Diencephalon (tissue), 1 donor: ENCODE data around the gene CAPG. TPM values are rescaled to one million over a fixed set of nuclear protein-coding genes. Genes with fewer than 3 reads are reported as not detected.

Experiments
- small RNA-seq: library from RNA; depleted of rRNA; stranded (forward); fragments of <200 nt; gene quantifications from one replicate; pipeline ENCODE3, GENCODE V24; 2014
- total RNA-seq: library from RNA; depleted of rRNA; stranded (reverse); fragments of >200 nt; gene quantifications from one replicate; pipeline ENCODE4 v1.2.3, GENCODE V29; 2014

CAPG gene
- 9.0 TPM for total RNA-seq

GRCh38 chr2:85409845-85410583, at the start of gene CAPG:
TSS of gene CAPG (minus strand) at chr2:85410366. CDS start at chr2:85402145, 8,221 bp downstream.

DNA sequence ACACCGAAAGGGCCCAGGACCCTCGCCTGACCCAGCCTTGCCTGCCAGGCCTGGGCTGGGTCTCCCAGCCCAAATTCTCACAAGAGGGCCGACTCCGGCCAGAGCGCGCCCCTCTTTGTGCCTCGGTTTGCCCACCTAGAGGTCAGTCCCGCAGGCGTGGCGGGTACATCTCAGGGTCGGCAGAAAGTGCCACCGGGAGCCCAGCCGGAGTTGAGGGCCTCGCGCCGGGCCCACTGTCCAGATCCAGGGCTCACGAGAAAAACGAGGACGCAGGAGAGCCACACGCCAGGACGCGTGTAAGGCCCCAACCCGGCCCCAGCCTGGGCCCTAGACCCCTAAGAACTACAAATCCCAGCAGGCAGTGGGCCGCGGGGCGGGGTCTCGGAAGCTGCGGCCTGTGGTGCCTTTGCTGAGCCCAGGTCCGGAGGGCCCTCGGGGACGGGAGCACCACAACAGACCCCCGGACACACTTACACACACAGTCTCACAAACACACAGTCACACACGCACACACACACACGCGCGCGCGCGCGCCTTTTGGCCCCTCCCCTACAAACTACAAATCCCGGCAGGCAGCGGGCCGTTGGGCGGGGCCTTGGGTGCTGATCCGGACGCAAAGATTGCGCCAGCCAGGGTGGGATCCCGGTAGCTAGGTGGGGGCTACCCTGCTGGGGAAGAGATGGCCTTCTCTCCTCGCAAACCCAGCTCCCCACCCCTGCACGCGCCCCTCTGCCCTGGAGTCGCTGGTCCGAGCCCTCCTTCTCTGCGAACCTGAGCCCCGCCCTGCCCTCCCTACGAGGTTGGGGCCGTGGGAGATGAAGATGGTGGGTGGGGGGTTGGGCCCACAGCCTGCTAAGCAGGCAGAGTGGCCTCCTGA, 8.2 kb upstream of the CAPG start, which contains the start of gene SH2D6:
TSS of gene SH2D6 (plus strand) at position 583 of the 877 bp plus-strand sequence. CDS start 10,752 bp downstream, outside the sequence.

GRCh38 chr2:85354286-85355072, 55.7 kb downstream of the CAPG start, which contains the start of the genes ELMOD3 and RETSAT:
TSS of gene ELMOD3 (plus strand) at chr2:85354769. CDS start at chr2:85357199, 2,430 bp downstream.
TSS of gene RETSAT (minus strand) at chr2:85354528. CDS start at chr2:85354507, 21 bp downstream.

Small RNA genes lying within 50 kb of the gene (small RNA-seq; reads per million reads assigned to genes)
- gene AC062037.1 (not detected), gene AC062037.2 (not detected), gene RF00019 (not detected), gene RN7SL113P (not detected), gene RN7SL251P (not detected)

Other genes with a start within 250 kb of the CAPG start
- gene TGOLN2, start 82.4 kb downstream of the CAPG start, total RNA-seq, result 54.0 TPM
- gene RETSAT, start 55.8 kb downstream of the CAPG start, total RNA-seq, result 16.4 TPM
- gene ELMOD3, start 55.6 kb downstream of the CAPG start, total RNA-seq, result 15.0 TPM
- 0.23 TPM for gene SH2D6, start 8.3 kb upstream of the CAPG start, total RNA-seq
- 95.0 TPM for gene MAT2A, start 128.8 kb upstream of the CAPG start, total RNA-seq
- 28.8 TPM for gene GGCX, start 151.1 kb upstream of the CAPG start, total RNA-seq
- 3.0 TPM for gene VAMP8, start 167.2 kb upstream of the CAPG start, total RNA-seq
- gene VAMP5, start 174.1 kb upstream of the CAPG start, total RNA-seq, result 5.1 TPM
- gene RNF181, start 185.4 kb upstream of the CAPG start, total RNA-seq, result 65.7 TPM
- 2.5 TPM for gene TMEM150A, start 192.3 kb upstream of the CAPG start, total RNA-seq
- gene C2orf68, start 201.7 kb upstream of the CAPG start, total RNA-seq, result 29.1 TPM
- gene USP39, start 205.8 kb upstream of the CAPG start, total RNA-seq, result 38.5 TPM